ENCODE data around the gene FGF12.

- TF ChIP-seq CTCF (conservative IDR thresholded peaks at IDR 0.05; ENCODE audit: low read length) (no peak), EZH2phosphoT487 (IDR thresholded peaks at IDR 0.05; ENCODE audit: borderline replicate concordance, low read depth, low read length) (no peak)
Observed at GRCh38 chr3:192128060-192128459, 599.3 kb downstream of the FGF12 start.

Data from OCI-LY7 (cell line).